IPS-20b (cell line): ENCODE results near the gene TMEM204.

Experiments
- H3K27ac ChIP-seq: one replicate; pipeline ENCODE4 v1.5.1; 2013; ENCODE audit warnings: low read length
- H3K27me3 ChIP-seq: 2 replicates; pipeline ENCODE4 v1.6.1; 2013; ENCODE audit warnings: mild to moderate bottlenecking, low read length, inconsistent platforms; ENCODE audit not compliant: insufficient read depth
- H3K36me3 ChIP-seq: 2 replicates; pipeline ENCODE4 v1.6.1; 2013; ENCODE audit warnings: low read depth, mild to moderate bottlenecking, inconsistent platforms, low read length, moderate library complexity; ENCODE audit not compliant: insufficient read depth
- H3K4me1 ChIP-seq: 2 replicates; pipeline ENCODE4 v1.6.1; 2013; ENCODE audit warnings: mild to moderate bottlenecking, control low read depth, inconsistent platforms, low read length, moderate library complexity; ENCODE audit not compliant: insufficient read depth
- H3K4me3 ChIP-seq: 2 replicates; pipeline ENCODE4 v1.5.1; 2013; ENCODE audit warnings: mild to moderate bottlenecking, low read length, inconsistent platforms
- H3K9ac ChIP-seq: 2 replicates; pipeline ENCODE4 v1.6.1; 2013; ENCODE audit warnings: low read depth, mild to moderate bottlenecking, inconsistent platforms, low read length, moderate library complexity
- H3K9me3 ChIP-seq: 2 replicates; pipeline ENCODE4 v1.6.1; 2013; ENCODE audit warnings: mild to moderate bottlenecking, low read depth, low read length, inconsistent platforms; ENCODE audit not compliant: insufficient read depth

The TMEM204 gene

DNA sequence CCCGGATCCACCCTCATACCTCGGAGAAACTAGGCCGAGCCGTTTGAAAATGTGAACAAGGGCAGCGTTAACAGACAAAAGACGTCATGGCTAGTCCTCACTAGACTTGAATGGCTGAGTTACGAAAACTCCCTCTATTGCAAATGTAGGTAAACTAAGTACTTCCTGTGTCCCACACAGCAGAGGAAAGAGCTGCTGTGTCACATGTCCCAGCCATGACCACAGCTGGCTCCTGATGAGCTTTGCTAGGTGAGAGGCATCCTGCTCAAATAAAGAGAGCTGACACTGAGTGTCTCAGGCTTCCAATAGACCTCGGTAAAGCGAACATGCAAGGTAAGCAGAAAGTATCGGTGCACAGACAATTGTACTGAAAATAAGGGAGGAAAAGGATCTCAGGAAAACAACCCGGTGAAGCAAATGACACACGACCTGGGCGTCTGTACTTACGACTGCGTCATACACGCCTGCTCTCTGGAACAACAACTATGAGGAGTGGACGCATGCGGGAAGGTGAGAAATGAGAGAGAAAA, 26.0 kb downstream of the TMEM204 start:
- H3K36me3 ChIP-seq: peaks cover 38% of the 10 kb centered on the region

DNA sequence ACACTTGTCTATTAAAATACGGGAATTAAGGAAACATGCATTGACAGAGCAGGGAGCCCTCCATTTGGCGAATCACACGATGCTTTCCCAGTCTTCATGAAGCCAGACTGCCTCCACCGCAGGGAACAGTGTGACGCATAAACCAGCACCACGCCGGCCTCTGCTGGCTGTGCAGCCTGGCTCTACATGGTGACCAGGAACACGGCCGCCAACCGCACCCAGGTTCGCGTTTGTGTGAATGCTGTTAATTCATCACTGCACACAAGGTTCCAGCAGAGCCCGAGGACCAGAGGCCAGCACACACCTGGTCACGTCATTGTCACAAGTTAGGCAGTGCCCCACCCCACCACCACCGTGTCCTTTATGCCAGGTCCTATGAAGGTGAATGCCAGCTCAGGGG, 26.7 kb downstream of the TMEM204 start:
- H3K36me3 ChIP-seq: peaks cover 38% of the 10 kb centered on the region
- no peaks in the 10 kb centered on the region for H3K27me3 ChIP-seq
- no peak overlapping the region for H3K27ac ChIP-seq
- no peak overlapping the region for H3K9ac ChIP-seq
- no peak overlapping the region for H3K4me3 ChIP-seq
- no peaks in the 10 kb centered on the region for H3K9me3 ChIP-seq
- no peaks in the 10 kb centered on the region for H3K4me1 ChIP-seq

More for the DNA sequence above, 26.0 kb downstream of the TMEM204 start:
- H3K9ac ChIP-seq: no peak overlapping the region
- no peaks in the 10 kb centered on the region for H3K4me1 ChIP-seq
- H3K4me3 ChIP-seq: no peak overlapping the region
- no peak overlapping the region for H3K27ac ChIP-seq
- H3K9me3 ChIP-seq: no peaks in the 10 kb centered on the region
- H3K27me3 ChIP-seq: no peaks in the 10 kb centered on the region

DNA sequence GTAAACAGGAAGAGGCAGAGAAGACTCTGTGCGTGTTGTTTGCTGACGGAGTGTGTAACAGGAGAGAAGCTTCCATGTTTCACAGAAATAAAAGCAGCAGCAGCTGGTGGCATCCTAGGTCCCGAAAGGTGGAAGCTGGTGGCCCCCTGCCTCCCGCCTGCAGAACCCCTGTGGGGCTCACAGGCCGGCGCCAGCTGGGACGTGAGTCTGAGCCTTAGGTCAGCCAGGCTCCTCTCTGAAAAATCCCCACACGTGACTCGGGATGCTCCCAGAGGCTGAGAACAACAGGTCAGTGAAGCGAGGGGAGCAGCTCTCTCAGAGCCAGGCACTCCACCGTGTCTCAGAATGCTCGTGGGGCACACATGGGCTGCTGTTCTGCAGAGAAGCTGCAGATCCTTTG, 27.4 kb downstream of the TMEM204 start:
- H3K27me3 ChIP-seq: no peaks in the 10 kb centered on the region
- no peak overlapping the region for H3K4me3 ChIP-seq
- no peak overlapping the region for H3K27ac ChIP-seq
- no peak overlapping the region for H3K9ac ChIP-seq
- H3K36me3 ChIP-seq: peaks cover 38% of the 10 kb centered on the region
- H3K9me3 ChIP-seq: no peaks in the 10 kb centered on the region
- no peaks in the 10 kb centered on the region for H3K4me1 ChIP-seq

DNA sequence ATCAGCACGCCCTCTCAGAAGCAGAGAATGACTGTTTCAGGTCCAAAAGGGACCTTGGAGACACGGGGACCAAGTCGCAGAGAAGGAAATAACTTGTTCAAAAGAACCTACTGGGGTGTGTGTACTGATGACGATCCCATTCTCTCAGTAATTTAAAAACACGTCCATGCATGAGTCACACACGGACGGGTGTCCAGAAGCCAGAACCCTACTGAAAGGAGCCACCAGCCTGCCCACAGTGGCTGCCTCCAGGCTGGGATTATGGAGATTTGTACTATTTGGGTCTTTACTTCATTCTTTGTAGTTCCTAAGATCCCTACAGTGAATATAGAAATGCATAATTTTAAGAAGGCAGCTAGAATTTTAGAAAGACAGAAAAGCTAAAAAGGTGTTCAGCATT, 27.8 kb downstream of the TMEM204 start:
- no peak overlapping the region for H3K27ac ChIP-seq
- peaks cover 38% of the 10 kb centered on the region for H3K36me3 ChIP-seq
- no peaks in the 10 kb centered on the region for H3K27me3 ChIP-seq
- H3K9me3 ChIP-seq: no peaks in the 10 kb centered on the region
- H3K4me3 ChIP-seq: no peak overlapping the region
- no peaks in the 10 kb centered on the region for H3K4me1 ChIP-seq
- H3K9ac ChIP-seq: no peak overlapping the region

DNA sequence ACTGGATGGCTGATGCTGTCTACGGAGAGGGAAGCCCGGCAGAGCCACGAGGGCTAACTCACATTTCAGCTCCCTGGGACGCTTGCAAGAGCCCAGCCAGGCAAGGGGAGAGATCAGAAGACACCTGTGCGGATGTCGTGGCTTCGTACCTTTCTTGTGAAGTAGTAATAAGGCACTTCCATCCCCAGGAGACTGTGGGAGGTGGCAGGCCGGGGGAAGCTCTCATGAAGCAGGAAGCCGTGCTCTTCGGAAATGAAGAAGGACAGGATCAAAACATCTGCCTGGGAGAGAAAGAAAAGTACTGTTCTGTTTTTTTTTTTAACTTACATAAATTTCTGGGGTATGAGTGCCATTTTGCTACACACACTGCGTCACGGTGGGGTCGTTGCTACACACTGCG, 28.4 kb downstream of the TMEM204 start:
- no peaks in the 10 kb centered on the region for H3K27me3 ChIP-seq
- no peak overlapping the region for H3K9ac ChIP-seq
- H3K36me3 ChIP-seq: peaks cover 38% of the 10 kb centered on the region
- no peaks in the 10 kb centered on the region for H3K9me3 ChIP-seq
- no peak overlapping the region for H3K4me3 ChIP-seq
- no peaks in the 10 kb centered on the region for H3K4me1 ChIP-seq
- H3K27ac ChIP-seq: no peak overlapping the region

DNA sequence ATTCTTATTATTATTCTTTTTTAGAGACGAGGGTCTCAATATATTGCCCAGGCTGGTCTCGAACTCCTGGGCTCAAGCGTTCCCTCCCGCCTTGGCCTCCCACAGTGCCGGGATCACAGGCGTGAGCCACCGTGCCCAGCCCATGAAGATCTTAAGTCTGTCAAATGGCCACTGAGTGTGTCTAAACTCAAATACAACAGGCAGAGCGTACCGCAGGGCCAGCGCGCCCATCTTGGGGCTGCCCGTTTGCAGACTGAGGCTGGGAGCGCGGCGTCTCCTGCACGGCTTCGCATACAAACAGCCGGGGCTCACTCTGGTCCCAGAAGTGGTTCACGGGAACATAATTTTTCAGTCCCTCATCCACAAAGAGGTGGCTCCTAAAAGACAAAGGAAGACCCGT, 30.3 kb downstream of the TMEM204 start:
- Histone ChIP-seq H3K4me1 (no peaks in the 10 kb centered on the region), H3K36me3 (peaks cover 28% of the 10 kb centered on the region), H3K4me3 (no peak overlapping the region), H3K27me3 (no peaks in the 10 kb centered on the region), H3K27ac (no peak overlapping the region), H3K9me3 (no peaks in the 10 kb centered on the region), H3K9ac (no peak overlapping the region)

DNA sequence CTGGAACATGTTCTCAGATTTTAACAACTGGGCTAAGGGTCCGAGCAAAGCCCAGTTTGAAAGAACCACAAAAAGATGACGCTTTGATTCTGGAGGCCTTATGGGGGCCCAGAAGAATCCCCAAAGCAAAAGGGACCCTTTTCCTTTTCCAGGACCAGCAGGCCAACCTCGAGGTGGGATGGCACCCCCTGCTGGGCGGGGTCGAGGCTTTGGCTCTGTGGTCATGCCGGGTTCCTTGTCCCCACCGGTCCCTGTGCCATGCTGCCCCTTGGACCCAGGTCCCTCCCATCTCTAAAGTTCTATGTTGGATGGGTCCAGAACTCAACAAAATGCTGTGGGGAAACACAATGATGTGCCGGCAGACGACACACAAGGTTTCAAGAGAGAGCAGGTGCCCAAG, 30.9 kb downstream of the TMEM204 start:
- Histone ChIP-seq H3K9ac (no peak overlapping the region), H3K27me3 (no peaks in the 10 kb centered on the region), H3K4me3 (no peak overlapping the region), H3K4me1 (no peaks in the 10 kb centered on the region), H3K27ac (no peak overlapping the region), H3K9me3 (no peaks in the 10 kb centered on the region), H3K36me3 (peaks cover 28% of the 10 kb centered on the region)

DNA sequence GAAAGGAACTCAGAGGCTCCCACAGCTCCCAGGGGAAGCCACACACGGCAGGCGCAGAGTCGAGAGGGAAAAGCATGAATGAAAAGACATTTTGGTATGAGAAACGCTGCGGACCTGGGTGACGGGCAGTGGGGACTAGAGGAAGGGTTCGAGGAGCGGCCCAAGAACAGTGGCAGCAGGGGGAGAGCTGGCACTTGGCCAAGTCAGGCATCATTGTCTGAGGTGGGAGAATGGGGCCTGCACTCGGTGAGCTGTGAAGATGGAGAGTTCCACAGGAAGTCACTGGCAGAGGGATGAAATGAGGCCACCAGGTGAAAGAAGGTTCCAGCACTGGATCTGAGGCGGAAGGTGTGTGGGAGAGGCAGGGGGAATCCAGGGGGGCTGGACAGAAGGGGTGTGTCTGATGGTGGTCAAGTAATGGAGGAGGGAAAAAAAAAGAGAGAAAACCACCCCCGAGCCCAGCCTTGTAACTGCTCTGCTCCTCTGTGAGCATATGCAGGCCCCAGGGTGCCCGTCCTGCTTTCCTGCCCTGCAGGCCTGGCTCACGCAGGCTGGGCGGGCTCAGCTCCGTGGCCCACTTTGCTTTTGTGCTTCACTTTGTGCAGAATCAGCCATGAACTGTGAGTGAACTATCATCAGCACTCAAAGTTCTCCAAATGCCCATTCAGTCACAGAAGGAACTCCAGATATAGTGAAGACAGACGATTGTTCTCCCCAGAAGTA, 31.8 kb downstream of the TMEM204 start:
- H3K9me3 ChIP-seq: no peaks in the 10 kb centered on the region
- H3K27ac ChIP-seq: no peak overlapping the region
- no peaks in the 10 kb centered on the region for H3K27me3 ChIP-seq
- H3K9ac ChIP-seq: no peak overlapping the region
- H3K36me3 ChIP-seq: peaks cover 19% of the 10 kb centered on the region
- H3K4me1 ChIP-seq: no peaks in the 10 kb centered on the region
- no peak overlapping the region for H3K4me3 ChIP-seq

DNA sequence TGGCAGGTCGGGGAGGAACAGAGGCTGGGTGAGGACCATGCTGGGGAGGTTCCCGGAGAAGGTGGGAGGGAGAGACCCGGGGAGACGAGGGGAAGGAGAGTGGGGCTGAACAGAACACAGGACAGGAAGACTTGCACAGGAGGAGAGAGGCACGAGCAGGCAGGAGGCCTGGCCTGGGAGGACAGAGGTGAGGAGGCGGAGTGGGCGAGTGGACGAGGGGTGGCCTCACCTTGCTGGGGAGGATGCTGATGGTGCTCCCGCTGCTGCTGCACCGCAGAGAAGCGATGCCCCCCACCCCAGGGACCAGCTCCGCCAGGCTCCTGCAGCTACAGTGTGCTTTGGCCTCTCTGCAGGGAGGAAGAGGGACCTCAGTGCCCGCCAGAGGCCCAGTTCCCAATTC, 34.5 kb downstream of the TMEM204 start:
- no peaks in the 10 kb centered on the region for H3K9me3 ChIP-seq
- no peaks in the 10 kb centered on the region for H3K4me1 ChIP-seq
- H3K36me3 ChIP-seq: peaks cover 10% of the 10 kb centered on the region
- no peak overlapping the region for H3K4me3 ChIP-seq
- H3K27ac ChIP-seq: no peak overlapping the region
- H3K27me3 ChIP-seq: no peaks in the 10 kb centered on the region
- no peak overlapping the region for H3K9ac ChIP-seq

DNA sequence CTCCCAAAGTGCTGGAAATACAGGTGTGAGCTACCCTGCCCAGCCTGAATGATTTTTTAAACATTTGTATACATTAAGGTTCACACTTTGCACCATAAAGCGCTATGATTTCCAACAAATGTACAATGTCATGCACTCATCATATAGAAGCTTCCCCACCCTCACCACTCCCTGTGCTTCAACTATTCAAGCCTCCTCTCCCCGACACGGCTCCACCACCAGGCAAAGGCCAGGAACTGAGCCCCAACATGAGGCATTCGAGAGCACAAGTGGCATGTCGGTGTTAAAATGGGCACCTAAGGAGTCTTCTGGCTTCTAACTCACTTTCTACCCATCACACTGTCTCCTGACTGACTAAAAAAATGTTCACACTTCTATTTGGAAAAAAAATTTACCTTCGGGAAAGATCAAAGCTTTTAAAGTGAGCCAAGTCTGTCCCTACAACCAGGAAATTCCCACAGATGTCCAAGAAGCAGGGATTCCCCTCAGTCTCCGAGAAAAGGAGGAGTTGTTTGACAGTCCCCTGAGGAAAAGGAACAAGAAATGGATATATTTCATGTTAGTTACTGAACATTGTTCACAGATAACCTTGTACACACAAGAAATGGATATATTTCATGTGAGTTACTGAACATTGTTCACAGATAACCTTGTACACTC, 37.7 kb downstream of the TMEM204 start:
- Histone ChIP-seq H3K4me1 (no peaks in the 10 kb centered on the region), H3K27me3 (no peaks in the 10 kb centered on the region), H3K4me3 (no peak overlapping the region), H3K9ac (no peak overlapping the region), H3K27ac (no peak overlapping the region), H3K9me3 (no peaks in the 10 kb centered on the region), H3K36me3 (peaks cover 10% of the 10 kb centered on the region; the same call in 1 of the 2 replicates)

DNA sequence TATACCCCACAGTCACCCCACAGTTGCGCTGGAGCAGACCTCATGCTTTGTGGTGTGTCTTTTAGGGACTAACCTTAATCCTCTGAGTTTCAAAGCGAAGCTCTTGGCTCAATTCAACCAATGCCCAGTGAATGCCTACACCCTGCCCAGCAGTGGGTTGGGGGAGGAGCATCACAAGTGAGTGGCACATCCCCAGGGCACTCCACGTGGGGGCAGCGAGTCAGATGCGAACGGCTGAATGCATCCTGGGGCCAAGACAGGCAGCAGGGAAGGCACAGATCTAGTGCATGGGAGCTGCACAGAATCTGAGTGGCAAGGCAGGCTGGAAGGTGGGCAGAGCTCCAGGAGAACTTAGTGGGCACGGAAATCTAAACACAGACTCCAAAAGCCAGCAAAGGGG, 39.2 kb downstream of the TMEM204 start:
- Histone ChIP-seq H3K9me3 (no peaks in the 10 kb centered on the region), H3K36me3 (peaks cover 10% of the 10 kb centered on the region; the same call in 1 of the 2 replicates), H3K27ac (no peak overlapping the region), H3K4me3 (no peak overlapping the region), H3K4me1 (no peaks in the 10 kb centered on the region), H3K9ac (no peak overlapping the region), H3K27me3 (no peaks in the 10 kb centered on the region)

DNA sequence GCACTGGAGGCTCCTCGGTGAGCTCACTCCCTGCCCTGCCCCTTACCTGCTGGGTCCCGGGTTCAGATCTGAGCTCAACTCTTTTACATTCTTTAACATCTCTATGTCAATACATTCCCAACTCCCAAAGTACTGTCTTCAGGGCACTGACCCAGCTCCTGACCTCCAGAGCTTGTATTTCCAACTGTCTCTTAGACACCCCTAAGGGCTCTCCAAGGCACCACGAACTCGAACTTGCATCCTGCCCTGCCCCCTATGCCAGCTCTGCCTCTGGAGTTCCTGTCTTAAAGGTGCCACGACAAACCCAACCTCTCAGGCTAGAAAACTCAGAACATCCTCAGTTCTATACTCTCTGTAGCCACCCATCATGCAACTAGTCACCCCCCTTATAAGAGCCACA, 39.8 kb downstream of the TMEM204 start:
- H3K9me3 ChIP-seq: no peaks in the 10 kb centered on the region
- no peak overlapping the region for H3K4me3 ChIP-seq
- no peak overlapping the region for H3K27ac ChIP-seq
- peaks cover 10% of the 10 kb centered on the region; the same call in 1 of the 2 replicates for H3K36me3 ChIP-seq
- no peaks in the 10 kb centered on the region for H3K4me1 ChIP-seq
- no peaks in the 10 kb centered on the region for H3K27me3 ChIP-seq
- no peak overlapping the region for H3K9ac ChIP-seq
